Testis (tissue), 2 donors: ENCODE results near the gene CACNA1C.

Experiments used
- POLR2A ChIP-seq: fragments of 450-650 bp; IDR thresholded peaks from one replicate; pipeline ENCODE4 v1.6.1; 2017; ENCODE audit warnings: antibody characterized with exemption, mild to moderate bottlenecking, moderate library complexity
- TF ChIP-seq, protein P1 (sequence below), 3 experiments: fragments of 450-650 bp in 2 of 3; fragments of 200-600 bp in 1 of 3; sonication (generic) in 1 of 3; IDR thresholded peaks; one replicate each; pipeline ENCODE4 v1.5.1; 2016 to 2019; ENCODE audit warnings: antibody characterized with exemption in 3 of 3, mild to moderate bottlenecking in 2 of 3, moderate library complexity in 1 of 3

DNA sequence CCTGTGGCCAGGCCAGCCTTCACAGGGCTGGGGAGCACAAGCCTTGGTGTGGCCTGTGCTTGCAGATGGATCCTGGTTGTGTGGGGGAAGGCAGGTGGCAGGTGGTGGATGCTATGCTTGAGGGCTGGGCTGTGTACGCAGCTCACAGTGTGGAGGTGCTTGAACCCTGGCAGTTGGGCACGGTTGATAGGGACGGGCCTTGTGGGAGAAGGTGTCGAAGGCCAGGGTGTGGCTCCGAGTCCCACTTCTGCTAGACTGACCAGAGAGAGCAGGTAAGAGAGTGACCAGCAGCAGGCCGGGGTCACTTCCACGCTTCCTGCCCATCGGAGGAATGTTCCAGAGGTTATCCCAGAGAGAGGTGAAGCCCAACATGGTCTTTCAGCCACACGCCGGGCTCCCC, 85.5 kb downstream of the CACNA1C start:
- TF ChIP-seq, protein P1, sequence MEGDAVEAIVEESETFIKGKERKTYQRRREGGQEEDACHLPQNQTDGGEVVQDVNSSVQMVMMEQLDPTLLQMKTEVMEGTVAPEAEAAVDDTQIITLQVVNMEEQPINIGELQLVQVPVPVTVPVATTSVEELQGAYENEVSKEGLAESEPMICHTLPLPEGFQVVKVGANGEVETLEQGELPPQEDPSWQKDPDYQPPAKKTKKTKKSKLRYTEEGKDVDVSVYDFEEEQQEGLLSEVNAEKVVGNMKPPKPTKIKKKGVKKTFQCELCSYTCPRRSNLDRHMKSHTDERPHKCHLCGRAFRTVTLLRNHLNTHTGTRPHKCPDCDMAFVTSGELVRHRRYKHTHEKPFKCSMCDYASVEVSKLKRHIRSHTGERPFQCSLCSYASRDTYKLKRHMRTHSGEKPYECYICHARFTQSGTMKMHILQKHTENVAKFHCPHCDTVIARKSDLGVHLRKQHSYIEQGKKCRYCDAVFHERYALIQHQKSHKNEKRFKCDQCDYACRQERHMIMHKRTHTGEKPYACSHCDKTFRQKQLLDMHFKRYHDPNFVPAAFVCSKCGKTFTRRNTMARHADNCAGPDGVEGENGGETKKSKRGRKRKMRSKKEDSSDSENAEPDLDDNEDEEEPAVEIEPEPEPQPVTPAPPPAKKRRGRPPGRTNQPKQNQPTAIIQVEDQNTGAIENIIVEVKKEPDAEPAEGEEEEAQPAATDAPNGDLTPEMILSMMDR (IDR thresholded peaks at IDR 0.05): no peak
- no peak for TF ChIP-seq POLR2A
